CD4-positive, alpha-beta T cell treated with Interleukin-17A for 4 hours (primary cell): ENCODE results near the gene AGPS.
"Not testable (repeated sequence)": the region's sequence is repeated elsewhere in the genome, so short reads cannot be mapped to it uniquely, and the experiment has no call there.

Experiments
- DNase-seq: peaks from one replicate; pipeline ENCODE4 v3.0.0-alpha.2; 2020; ENCODE audit warnings: mixed read lengths

AGPS gene

GRCh38 chr2:177478029-177478428 lies 85.5 kb downstream of the AGPS start:
- no peak for DNase-seq

GRCh38 chr2:177478907-177479306 lies 86.3 kb downstream of the AGPS start:
- no peak for DNase-seq

GRCh38 chr2:177482195-177482594 lies 89.6 kb downstream of the AGPS start:
- no peak for DNase-seq

- DNase-seq = no peak
Observed at GRCh38 chr2:177483531-177483930, 91.0 kb downstream of the AGPS start.

GRCh38 chr2:177484180-177484795 lies 91.7 kb downstream of the AGPS start:
- no peak for DNase-seq

- DNase-seq = not testable (repeated sequence)
Observed at GRCh38 chr2:177485657-177486056, 93.1 kb downstream of the AGPS start.

GRCh38 chr2:177489719-177490301 lies 97.2 kb downstream of the AGPS start:
- DNase-seq = no peak

GRCh38 chr2:177495945-177496344 lies 103.4 kb downstream of the AGPS start:
- DNase-seq = no peak

- no peak for DNase-seq
Observed at GRCh38 chr2:177496921-177497320, 104.3 kb downstream of the AGPS start.

- DNase-seq = no peak
Observed at GRCh38 chr2:177501186-177501585, 108.6 kb downstream of the AGPS start.

- DNase-seq = no peak
Observed at GRCh38 chr2:177506505-177506904, 113.9 kb downstream of the AGPS start.

GRCh38 chr2:177506998-177507397 lies 114.4 kb downstream of the AGPS start:
- no peak for DNase-seq

GRCh38 chr2:177516824-177517544 lies 124.4 kb downstream of the AGPS start:
- DNase-seq = no peak

- DNase-seq = no peak
Observed at GRCh38 chr2:177518754-177519153, 126.2 kb downstream of the AGPS start.

- no peak for DNase-seq
Observed at GRCh38 chr2:177519534-177520115, 127.1 kb downstream of the AGPS start.

GRCh38 chr2:177520324-177520723 lies 127.8 kb downstream of the AGPS start:
- DNase-seq = no peak

- DNase-seq = no peak
Observed at GRCh38 chr2:177523781-177524180, 131.2 kb downstream of the AGPS start.

GRCh38 chr2:177525351-177525924 lies 132.9 kb downstream of the AGPS start:
- no peak for DNase-seq

GRCh38 chr2:177528351-177528933 lies 135.9 kb downstream of the AGPS start:
- DNase-seq = no peak

- DNase-seq = no peak
Observed at GRCh38 chr2:177529166-177529565, 136.6 kb downstream of the AGPS start.

- no peak for DNase-seq
Observed at GRCh38 chr2:177530561-177530960, 138.0 kb downstream of the AGPS start.

GRCh38 chr2:177531706-177532105 lies 139.1 kb downstream of the AGPS start:
- DNase-seq = no peak

- DNase-seq = no peak
Observed at GRCh38 chr2:177532567-177532966, 140.0 kb downstream of the AGPS start.
